ENCODE data around the gene HEPACAM2.

The HEPACAM2 gene

DNA sequence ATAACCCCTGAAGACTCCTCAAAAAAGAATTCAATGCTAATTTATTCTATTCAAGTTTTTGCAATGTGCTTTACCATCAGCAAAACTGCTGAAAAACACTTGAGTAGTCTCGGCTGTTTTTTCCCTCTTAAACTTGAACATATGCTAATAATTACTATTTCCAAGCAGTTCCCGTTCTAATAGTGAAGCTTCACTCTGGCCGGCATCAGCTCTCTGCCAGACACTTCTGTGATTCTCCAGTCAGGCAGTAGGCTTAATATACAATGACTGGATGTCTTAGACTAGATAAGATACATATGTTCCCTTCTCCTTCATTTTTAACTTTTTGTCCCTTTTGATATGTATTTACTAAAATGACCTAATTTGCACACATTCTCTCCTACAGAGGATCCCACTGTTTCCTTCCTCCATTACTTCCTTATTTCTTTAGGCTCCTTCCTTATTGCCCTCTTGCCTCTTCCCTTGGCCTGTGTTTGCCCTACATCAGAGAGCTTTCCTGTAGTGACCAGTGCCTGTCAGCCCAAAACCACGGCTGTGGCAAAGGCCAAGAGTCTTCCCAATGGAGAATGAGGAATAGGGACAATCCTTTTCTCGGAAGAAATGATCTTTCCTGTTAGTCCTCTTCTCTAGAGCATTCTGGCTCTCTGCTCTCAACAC, 23.5 kb downstream of the HEPACAM2 start:
- DNase-seq (ENCODE audit: low spot score): no peak

DNA sequence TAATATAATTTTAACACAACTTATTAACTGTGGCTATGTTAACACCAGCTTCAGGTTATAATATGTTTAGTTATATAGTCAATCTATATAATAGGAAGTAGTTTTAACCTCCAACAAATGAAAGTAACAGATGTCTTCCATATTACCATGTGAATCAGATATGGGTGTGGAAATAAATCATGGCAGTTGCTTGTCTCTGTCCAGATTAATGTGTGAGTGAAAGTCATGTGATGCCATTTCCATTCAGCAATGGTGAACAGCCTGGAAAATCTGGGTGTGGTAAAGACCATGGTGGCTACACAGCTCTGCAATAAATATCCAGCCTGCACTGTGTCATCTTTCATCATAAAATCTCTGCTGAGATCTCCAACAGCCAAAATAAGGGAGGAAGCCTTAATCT, 27.8 kb downstream of the HEPACAM2 start:
- DNase-seq (ENCODE audit: low spot score): no peak

GRCh38 chr7:93196336-93196735, 29.9 kb downstream of the HEPACAM2 start:
- no peak for DNase-seq (ENCODE audit: low spot score)

GRCh38 chr7:93194386-93194785, 31.9 kb downstream of the HEPACAM2 start:
- DNase-seq (ENCODE audit: low spot score): no peak

DNA sequence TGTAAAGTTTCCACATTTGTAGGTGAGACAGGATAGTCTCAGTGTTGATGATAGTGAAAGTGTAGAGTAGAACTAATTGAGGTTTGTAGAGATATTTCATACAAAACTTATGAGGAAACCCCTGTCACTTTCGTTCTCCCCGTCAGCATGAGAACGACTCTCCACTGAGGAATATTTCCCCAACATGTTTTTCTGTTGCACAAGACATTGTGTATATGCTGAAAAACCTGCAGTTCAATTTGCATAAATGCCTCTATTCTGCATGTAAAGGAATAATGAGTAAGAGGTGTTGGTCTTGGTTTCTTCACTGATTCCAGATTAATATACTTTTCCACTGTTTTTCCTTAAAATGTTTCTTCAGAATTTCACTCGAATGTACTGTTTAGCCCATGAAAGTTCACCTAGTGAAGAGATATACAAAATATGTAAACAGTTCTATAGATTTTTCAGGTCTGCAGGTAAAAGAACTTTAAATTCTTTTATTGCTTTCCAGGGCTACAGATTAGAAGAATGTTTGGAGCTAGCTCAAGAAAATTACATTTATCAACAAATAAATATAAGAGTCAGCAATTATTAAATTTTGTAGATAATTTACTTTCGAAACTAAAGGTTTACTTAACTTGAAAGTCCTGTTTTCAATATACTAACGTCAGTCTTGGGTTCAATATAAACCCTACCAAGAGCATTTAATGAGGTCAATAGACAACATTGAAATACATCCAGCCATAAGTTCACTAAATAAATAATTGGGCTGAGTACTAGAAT, 37.2 kb downstream of the HEPACAM2 start:
- DNase-seq (ENCODE audit: low spot score): no peak

DNA sequence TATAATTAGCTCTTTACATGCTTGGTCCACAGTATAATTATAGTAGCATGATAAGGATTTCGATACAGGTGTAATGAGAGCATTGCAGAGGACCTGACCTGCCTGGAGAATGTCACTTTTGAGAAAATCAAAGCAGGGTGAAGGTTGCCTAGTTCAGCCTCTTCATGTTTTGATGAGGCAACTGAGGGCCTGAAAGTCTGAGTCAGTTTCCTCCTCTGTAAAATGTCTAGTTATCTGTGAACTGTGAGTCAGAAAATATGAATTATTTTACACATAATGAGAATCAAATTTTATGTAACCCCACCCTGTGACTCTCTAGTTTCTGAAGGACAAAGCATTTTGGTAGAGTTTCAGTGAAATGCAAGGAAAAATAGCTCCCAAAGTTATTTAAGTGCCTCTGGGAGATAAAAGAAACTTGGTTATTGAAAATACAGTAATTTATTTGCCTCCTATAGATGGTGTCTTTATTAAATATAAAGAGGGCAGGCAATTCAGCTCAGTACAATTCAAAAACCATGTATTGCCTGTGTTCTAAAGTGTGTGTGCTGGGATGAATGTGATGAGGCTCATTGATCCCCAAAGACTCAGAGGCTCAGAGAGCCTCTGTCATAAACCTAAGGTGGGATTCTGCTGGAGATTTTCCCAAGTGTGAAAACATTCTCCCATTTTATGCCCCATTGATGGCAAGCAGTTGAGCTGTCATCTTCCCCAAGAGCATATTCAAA, 40.8 kb downstream of the HEPACAM2 start:
- DNase-seq (ENCODE audit: low spot score): no peak

DNA sequence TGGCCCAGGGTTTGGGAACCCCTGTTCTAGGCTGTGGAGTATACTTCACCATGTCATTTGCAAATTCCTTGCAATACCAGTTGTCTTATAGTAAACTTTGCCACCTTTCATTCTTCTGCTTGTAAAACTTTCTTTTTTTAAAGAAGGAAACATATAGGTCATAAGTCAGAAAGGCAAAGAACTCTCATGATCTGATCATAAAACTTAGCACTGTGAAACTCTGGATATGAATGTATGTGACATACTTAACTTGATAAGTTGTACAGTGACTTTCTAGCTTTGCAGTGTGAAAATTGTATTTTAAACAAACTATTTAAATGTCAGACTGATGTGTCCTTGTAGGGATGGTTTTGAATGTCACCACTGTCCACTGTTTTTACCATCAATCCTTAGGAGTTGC, 47.1 kb downstream of the HEPACAM2 start:
- no peak for DNase-seq (ENCODE audit: low spot score)

GRCh38 chr7:93178213-93178612, 48.1 kb downstream of the HEPACAM2 start:
- no peak for DNase-seq (ENCODE audit: low spot score)

DNA sequence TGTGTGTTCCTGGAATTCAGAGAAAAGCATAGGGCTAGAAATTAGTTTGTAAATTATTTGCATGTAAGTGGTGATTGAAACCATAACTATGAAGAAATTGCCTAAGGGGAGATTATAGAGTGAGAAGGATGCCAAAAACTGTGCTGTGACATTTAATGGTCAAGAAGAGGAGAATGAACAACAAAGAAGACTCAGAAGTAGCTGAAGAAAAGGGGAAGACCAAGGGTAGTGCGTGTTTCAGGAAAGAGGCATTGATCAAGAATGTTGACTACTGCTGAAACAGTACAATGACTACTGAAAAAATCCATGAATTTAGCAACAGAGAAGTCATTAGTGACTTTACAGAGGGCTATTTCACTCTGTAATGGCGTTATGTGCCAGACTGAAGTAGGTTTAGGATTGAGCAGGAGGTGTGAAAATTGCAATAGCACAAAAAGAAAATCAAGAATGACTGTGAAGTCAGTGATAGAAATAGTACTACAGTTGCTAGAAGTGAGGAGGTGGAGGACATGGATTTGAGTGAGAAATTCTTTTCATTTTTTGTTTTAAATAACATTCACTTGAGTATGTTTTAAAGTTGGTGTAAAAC, 49.2 kb downstream of the HEPACAM2 start:
- no peak for DNase-seq (ENCODE audit: low spot score)

DNA sequence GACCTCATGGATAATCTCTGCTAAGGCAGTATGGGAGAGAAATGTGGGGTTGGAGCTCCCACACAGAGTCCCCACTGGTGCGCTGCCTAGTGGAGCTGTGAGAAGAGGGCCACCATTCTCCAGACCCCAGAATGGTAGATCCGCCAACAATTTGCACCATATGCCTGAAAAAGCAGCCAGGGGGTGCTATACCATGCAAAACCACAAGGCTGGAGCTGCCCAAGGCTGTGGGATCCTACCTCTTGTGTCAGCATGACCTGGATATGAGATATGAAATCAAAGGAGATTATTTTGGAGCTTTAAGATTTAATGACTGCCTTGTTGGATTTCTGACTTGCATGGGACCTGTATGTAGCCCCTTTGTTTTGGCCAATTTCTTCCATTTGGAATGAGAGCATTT, 51.0 kb downstream of the HEPACAM2 start:
- DNase-seq (ENCODE audit: low spot score): no peak

DNA sequence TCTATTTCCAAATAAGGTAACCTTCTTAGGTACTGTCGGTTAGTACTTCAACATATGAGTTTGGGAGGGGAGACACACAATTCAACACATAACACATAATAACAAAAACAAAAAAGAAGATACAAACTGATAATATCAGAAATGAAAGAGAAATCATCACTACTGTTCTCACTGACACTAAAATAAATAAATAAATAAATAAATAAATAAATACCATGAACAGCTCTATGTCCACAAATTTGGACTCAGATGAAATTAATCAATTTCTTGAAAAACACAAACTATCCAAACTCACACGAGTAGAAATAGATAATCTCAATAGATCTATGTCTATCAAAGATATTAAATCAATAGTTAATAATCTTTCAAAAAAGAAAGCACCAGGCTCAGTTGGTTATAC, 53.6 kb downstream of the HEPACAM2 start:
- DNase-seq (ENCODE audit: low spot score): no peak

DNA sequence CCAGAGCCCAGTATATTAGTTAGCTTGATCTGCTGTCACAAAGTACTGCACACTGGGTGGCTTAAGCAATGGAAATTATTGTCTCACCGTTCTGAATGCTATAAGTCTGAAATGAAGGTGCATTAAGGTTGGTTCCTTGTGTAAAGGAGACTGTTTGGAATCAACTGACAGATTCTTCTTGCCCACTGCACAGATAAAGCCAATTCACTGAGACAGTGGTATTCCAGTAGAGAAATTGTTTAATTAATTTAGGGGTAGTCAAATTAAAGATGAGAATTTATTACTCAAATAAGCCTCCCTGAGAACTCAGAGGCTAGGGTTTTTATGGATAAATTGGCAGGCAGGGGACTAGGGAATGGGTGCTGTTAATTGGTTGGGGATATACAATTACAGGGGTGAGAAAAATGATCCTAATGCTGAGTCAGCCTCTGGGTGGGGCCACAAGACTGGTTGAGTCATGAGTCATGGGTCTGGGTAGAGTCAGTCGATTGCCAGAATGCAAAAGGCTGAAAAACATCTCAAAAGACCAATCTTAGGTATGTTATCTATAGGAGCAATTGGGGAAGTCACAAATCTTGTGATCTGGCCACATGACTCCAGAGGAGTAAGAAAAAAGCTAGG, 54.6 kb downstream of the HEPACAM2 start:
- no peak for DNase-seq (ENCODE audit: low spot score)

DNA sequence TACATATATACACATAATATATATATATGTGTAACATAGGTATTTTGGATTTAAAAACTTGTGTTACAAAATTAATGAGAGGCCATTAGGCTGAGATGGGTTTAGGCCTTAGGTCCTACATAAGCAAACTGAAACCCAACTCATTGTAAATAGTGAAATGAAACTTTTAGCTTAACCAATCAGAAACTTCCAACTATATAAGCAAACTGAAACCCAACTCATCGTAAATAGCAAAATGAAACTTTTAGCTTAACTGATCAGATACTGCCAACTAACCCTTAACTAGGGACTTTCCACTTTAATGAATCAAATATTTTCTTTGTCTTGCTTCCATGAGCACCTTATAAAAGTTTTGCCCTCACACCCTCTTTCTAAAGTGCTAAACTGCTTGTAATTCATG, 60.8 kb downstream of the HEPACAM2 start:
- DNase-seq (ENCODE audit: low spot score): no peak

- no peak for DNase-seq (ENCODE audit: low spot score)
Measured at GRCh38 chr7:93164766-93165165, 61.5 kb downstream of the HEPACAM2 start.

GRCh38 chr7:93161181-93161762, 65.0 kb downstream of the HEPACAM2 start:
- DNase-seq (ENCODE audit: low spot score): no peak

DNA sequence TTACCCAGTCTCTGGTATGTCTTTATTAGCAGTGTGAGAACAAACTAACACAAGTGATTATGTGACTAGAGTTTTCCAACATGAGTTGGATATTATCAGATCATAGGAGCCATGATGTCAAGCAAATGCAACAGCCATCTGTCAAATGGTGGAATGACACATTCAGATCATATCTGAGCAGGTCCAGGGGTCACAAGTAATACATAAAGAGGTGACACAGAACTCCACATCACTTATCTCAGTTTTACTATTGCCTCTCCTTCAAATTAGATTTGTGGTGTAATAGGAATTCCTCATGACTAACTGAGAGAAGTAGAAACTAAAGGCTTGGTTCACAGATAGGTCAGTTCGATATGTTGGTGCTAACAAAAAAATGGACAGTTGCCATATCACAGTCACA, 65.9 kb downstream of the HEPACAM2 start:
- no peak for DNase-seq (ENCODE audit: low spot score)

DNA sequence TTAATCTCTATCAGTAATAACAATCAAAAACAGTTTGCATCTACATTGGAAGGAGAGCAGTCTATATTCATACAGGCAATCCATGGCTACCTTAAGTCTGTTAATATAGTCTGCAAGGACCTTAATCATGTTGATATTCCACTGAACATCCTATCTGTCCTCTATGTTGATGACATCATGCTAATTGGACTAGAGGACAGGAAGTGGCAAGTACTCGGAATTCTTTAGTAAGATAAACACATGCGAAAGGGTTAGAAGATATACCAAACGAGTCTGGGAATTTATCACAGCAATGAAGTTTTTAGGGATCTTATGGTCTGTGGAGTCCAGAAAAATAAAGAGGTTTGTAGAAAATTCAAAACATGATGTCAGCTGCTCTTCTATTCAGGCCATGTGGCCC, 66.8 kb downstream of the HEPACAM2 start:
- no peak for DNase-seq (ENCODE audit: low spot score)

GRCh38 chr7:93156884-93157283, 69.4 kb downstream of the HEPACAM2 start:
- DNase-seq (ENCODE audit: low spot score): no peak

DNA sequence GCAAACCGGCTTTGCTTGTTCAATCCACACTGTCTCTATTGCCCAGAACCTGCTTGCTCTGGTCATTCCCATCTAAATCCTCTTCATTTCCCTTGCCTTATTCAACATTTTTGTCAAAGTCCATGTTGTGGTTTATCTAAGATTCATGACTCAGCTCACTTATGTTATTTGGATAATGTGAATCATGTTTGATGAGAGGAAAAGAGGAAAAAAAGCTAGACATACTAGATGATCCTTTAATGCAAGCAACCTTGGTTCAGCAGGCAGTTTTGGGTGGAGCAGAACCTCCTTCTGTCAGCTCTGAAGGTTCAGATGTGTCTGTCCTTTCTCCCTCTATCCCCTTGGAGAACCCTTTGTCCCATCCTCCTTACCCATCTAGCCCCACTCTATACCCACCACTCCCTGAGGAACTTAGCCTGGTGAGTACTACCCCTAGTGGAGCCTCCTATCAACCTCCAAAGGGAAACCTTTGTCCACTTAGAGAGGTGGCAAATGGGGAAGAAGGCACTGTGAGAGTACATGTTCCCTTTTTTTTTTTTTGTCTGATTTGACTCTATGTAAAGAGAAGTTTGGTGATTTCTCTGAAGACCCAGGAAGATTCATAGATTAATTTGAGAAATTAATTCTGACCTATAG, 76.0 kb downstream of the HEPACAM2 start:
- no peak for DNase-seq (ENCODE audit: low spot score)

- no peak for DNase-seq (ENCODE audit: low spot score)
Measured at GRCh38 chr7:93148727-93149126, 77.5 kb downstream of the HEPACAM2 start.

GRCh38 chr7:93148144-93148543, 78.1 kb downstream of the HEPACAM2 start, which contains the start of gene SAMD9L:
Gene SAMD9L, minus strand, starts transcription at chr7:93148385. Its CDS starts 12,414 bp downstream, at chr7:93135971.
- no peak for DNase-seq (ENCODE audit: low spot score)

All from iPS-NIHi11 (cell line).